Stimulated activated CD8-positive, alpha-beta memory T cell treated with anti-CD3 and anti-CD28 coated beads, Interleukin-15, amount 100 ng/mL, for 4 hours (primary cell): Measurements from ENCODE around the gene KCNIP2.

Experiments used
- DNase-seq, 2 donors: peaks; one replicate each; pipeline ENCODE4 v3.0.0-alpha.2; 2020; ENCODE audit warnings: low read depth in 2 of 2

Gene KCNIP2

GRCh38 chr10:101843032-101844021 lies at the start of gene KCNIP2:
KCNIP2 (minus strand) TSS chr10:101843800; CDS start chr10:101843568, 232 bp downstream.
- DNase-seq = peak; percentile 46 to 61

DNA sequence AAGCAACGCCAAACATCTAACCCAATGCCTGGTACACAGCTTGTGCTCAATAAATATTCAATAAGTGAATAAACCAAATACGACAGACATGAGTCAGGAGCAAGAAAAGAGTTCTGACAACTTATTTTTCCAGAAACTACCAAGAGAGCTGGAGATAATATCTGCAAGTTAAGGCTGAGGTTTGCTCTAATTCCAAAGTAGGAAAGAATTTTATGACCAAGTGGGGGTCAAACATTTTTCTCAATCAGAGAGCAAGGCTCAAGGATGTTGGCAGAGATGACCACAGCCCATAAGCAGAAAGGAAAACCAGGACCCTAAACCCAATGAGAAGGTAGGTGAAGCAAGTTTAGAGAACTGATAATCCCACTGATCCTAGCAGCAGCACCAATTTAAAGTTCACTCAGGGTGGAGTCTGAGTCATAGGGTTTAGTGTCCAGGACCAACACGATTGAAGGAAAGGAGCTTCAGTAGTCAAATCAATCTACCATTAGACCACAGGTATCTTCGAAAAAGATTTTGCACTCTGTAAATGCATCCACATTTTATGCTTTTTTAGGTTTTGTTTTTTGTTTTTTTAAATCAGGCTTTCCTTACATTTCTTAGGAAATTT lies 49.3 kb upstream of the KCNIP2 start:
- DNase-seq = no peak

GRCh38 chr10:101889256-101890210 lies 45.9 kb upstream of the KCNIP2 start:
- peak; percentile 10 to 39 for DNase-seq

DNA sequence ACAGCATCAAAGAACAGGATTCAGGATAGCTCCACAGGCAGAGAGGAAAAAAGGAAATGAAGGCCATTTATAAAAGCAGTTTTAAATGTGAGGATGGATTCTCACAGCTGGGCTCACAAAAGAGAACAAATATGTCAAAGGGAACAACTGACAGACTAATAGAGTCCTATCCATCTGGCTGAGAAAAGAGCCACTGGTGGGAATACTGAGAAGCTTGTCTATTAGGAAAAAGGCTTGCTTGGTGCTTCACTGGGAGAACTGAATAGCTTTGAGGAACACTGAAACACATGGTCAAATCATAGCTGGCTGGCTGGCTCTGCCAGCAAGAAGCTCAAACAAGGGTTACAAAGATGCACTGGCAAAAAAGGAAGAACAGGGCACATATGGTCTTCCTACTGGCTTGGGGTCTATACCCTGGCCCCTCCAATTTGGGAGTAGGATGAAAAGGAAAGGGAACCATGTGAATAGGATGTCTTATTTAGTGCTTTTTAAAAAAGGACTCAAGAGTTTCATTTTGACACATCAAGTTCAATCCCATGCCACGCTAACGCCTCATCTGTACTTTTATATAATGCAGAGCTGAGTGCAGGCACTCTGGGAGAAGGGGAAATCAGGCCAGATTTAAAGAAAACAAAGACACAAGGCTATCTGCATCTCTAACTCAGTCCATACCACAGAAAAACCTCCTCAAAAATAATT lies 44.8 kb upstream of the KCNIP2 start:
- DNase-seq = no peak

GRCh38 chr10:101887775-101888174 lies 44.2 kb upstream of the KCNIP2 start:
- no peak for DNase-seq

- DNase-seq = no peak
These were observed 43.1 kb upstream of the KCNIP2 start for GRCh38 chr10:101886521-101887312.

DNA sequence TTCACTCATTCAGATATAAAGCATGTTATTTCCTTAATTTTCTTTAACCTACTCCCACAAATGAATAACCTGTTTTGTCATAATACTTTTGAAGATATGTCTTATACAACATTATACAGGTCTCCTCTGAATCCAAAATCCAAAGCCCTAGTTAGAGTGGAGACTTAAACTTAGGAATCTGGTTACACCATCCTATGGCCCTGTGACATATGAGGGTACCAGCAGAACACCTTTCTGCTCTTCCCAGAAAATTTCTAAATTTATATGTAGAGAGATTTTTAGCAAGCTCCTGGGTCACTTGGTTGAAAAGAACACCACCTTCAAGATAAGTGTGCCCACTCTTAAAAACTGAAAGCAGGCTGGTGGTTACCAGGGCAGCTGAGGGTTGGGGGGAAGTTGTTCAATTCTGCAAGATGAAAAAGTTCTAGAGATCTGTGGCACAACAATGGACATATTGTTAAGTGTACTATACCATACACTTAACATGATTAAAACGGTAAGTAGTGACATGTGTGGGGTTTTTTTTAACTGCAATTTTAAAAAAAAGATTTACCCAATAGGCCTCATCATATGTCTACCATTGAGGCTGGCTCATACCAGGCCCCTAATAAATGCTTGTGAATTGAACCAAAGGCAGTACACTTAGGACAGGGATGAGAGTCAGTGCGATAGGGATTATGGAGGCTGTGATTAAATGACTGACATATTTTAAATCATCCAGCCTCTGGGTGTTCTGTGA lies 37.6 kb upstream of the KCNIP2 start:
- DNase-seq = no peak

- DNase-seq = no peak
These were observed 36.6 kb upstream of the KCNIP2 start for GRCh38 chr10:101880232-101880573.

- DNase-seq = no peak
These were observed 36.0 kb upstream of the KCNIP2 start for GRCh38 chr10:101879456-101880231.

- DNase-seq = no peak
These were observed 35.3 kb upstream of the KCNIP2 start for GRCh38 chr10:101878869-101879268.

GRCh38 chr10:101875068-101875688 lies 31.6 kb upstream of the KCNIP2 start:
- no peak for DNase-seq

GRCh38 chr10:101874252-101874651 lies 30.7 kb upstream of the KCNIP2 start:
- no peak for DNase-seq

DNA sequence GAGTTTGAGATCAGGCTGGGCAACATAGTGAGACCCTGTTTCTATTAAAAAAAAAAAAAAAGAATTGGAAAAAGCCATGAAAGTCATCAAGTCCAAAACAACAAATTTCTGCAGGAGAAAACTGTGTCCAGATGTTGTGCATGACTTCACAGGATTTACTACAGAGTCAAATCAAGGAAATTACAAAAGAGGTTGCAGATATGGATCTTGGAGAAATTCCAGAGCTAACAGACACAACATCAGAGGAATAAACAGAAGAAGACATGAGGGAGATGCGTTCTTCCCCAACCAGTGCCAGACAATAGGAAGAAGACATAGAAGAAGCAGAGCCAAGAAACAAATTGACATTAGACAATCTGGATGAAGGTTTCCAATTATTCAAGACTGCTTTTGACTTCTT lies 24.3 kb upstream of the KCNIP2 start:
- DNase-seq = no peak

DNA sequence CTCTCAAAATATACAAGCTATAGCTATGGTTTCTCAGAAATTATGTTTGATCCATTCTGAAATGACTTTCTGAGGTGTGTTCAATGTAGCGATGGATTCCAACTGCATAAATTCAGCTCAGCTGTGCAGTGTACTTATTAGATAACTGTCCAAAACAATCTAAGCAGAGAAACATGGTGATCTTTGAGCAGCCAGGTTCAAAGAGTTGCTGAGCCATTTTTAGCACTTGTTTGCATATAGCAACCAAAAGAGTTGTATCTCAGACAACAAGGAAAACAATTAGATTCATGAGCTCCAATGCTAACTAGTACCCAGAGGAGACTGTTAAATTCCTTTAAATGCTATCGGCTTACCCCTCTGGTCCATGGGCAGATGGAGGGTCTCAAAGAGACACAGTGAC lies 15.9 kb upstream of the KCNIP2 start:
- DNase-seq = no peak

DNA sequence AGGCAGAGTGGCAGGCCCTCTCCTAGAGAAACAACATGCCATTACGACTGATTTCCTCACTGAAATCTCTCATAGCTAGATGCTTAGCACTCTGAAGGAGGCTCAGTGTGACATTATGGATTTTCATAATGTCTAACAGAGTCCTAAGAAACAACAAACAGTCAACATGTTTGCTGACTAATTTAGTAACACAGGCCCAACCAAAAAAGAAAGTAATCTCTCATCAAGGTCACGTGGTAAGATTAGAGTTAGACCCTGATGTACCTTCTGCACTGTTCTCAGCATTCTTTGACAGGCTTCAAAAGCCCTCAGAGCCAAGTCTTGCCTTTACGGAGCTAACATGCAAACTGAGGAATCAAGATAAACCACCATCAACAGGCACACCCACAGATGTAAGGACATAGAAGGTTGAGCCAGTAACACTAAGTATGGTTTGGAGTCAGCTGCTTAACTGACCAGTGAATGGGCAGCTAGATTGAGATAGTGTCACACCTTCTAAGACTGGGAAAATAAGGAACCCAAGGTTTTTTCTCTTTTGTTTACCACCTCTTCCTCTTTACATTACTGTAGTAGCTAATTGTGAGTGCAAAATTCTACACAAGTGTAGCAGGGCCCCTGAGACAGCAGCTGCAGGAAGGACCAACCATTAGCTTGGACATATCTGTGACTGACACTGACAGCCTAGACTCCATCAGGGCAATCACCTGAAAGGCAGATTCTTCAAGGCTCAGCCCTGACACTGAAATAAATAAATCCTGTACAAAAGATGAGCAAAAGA lies 15.3 kb upstream of the KCNIP2 start:
- DNase-seq = no peak

GRCh38 chr10:101857802-101858476 lies 14.3 kb upstream of the KCNIP2 start:
- no peak for DNase-seq

- DNase-seq = no peak
These were observed 13.0 kb upstream of the KCNIP2 start for GRCh38 chr10:101856626-101857025.
